SK-N-SH treated with all-trans-retinoic acid at 6 μM for 48 hours (cell line): ENCODE data around the gene PLCH2.

Experiments
- ATAC-seq: fragments of 200-7000 bp; cut with Tn5 transposase; 3 replicates; pipeline ENCODE4 v1.9.1; 2020; ENCODE audit warnings: mild to moderate bottlenecking, moderate library complexity
- BACH2 ChIP-seq: fragments of 250-450 bp; sonication (Bioruptor Pico); IDR thresholded peaks from 2 replicates; pipeline ENCODE4 v1.9.0; 2021; ENCODE audit warnings: mild to moderate bottlenecking, borderline replicate concordance
- CSDC2 ChIP-seq: fragments of 250-450 bp; sonication (Bioruptor Pico); IDR thresholded peaks from 2 replicates; pipeline ENCODE4 v1.5.0; 2020; ENCODE audit warnings: mild to moderate bottlenecking, moderate library complexity
- ESRRG ChIP-seq: fragments of 250-450 bp; sonication (Bioruptor Pico); IDR thresholded peaks from 2 replicates; pipeline ENCODE4 v1.6.1; 2021; ENCODE audit warnings: mild to moderate bottlenecking
- GLIS3 ChIP-seq: fragments of 250-450 bp; sonication (Bioruptor Pico); IDR thresholded peaks from 2 replicates; pipeline ENCODE4 v1.5.0; 2020; ENCODE audit warnings: mild to moderate bottlenecking, moderate library complexity
- ISL1 ChIP-seq: fragments of 250-450 bp; sonication (Bioruptor Pico); IDR thresholded peaks from 2 replicates; pipeline ENCODE4 v2.1.2; 2022; ENCODE audit warnings: mild to moderate bottlenecking, moderate library complexity
- OSR1 ChIP-seq: fragments of 250-450 bp; sonication (Bioruptor Pico); IDR thresholded peaks from 2 replicates; pipeline ENCODE4 v1.8.0; 2022; ENCODE audit warnings: moderate library complexity, mild to moderate bottlenecking, inconsistent platforms
- PPARA ChIP-seq: fragments of 250-450 bp; sonication (Bioruptor Pico); IDR thresholded peaks from 2 replicates; pipeline ENCODE4 v1.5.0; 2020; ENCODE audit warnings: mild to moderate bottlenecking, borderline replicate concordance
- RARB ChIP-seq: fragments of 250-450 bp; sonication (Bioruptor Pico); IDR thresholded peaks from 2 replicates; pipeline ENCODE4 v1.8.0; 2021; ENCODE audit warnings: mild to moderate bottlenecking, moderate library complexity
- SNAI2 ChIP-seq: fragments of 250-450 bp; sonication (Bioruptor Pico); IDR thresholded peaks from 2 replicates; pipeline ENCODE4 v1.5.0; 2020; ENCODE audit warnings: mild to moderate bottlenecking, moderate library complexity
- TCF4 ChIP-seq: fragments of 250-450 bp; sonication (Bioruptor Pico); IDR thresholded peaks from 2 replicates; pipeline ENCODE4 v1.8.0; 2021; ENCODE audit warnings: mild to moderate bottlenecking, moderate library complexity, borderline replicate concordance
- TOX ChIP-seq: fragments of 250-450 bp; sonication (Bioruptor Pico); IDR thresholded peaks from 2 replicates; pipeline ENCODE4 v1.8.0; 2021; ENCODE audit warnings: mild to moderate bottlenecking, moderate library complexity, borderline replicate concordance
- ZFP3 ChIP-seq: fragments of 250-450 bp; sonication (Bioruptor Pico); IDR thresholded peaks from 2 replicates; pipeline ENCODE4 v1.5.0; 2020; ENCODE audit warnings: mild to moderate bottlenecking, moderate library complexity
- ZFP30 ChIP-seq: fragments of 450-650 bp; formaldehyde crosslinking; IDR thresholded peaks from 2 replicates; pipeline ENCODE4 v1.5.0; 2022; ENCODE audit warnings: mild to moderate bottlenecking, moderate library complexity
- ZNF565 ChIP-seq: fragments of 450-650 bp; formaldehyde crosslinking; conservative IDR thresholded peaks from 2 replicates; pipeline ENCODE4 v1.5.0; 2020; ENCODE audit warnings: low read depth, mild to moderate bottlenecking, moderate library complexity
- TF ChIP-seq, protein P1 (sequence below): fragments of 250-450 bp; sonication (Bioruptor Pico); IDR thresholded peaks from 2 replicates; pipeline ENCODE4 v1.5.1; 2021; ENCODE audit warnings: mild to moderate bottlenecking, moderate library complexity
- TF ChIP-seq, protein P2 (sequence below): fragments of 250-450 bp; sonication (Bioruptor Pico); IDR thresholded peaks from 2 replicates; pipeline ENCODE4 v1.8.0; 2020; ENCODE audit warnings: mild to moderate bottlenecking, moderate library complexity, borderline replicate concordance
- TF ChIP-seq, protein P3 (sequence below): fragments of 250-450 bp; sonication (Bioruptor Pico); IDR thresholded peaks from 2 replicates; pipeline ENCODE4 v1.5.0; 2020; ENCODE audit warnings: mild to moderate bottlenecking, moderate library complexity
- TF ChIP-seq, protein P4 (sequence below): fragments of 250-450 bp; sonication (Bioruptor Pico); IDR thresholded peaks from 2 replicates; pipeline ENCODE4 v1.8.0; 2021; ENCODE audit warnings: low read depth, mild to moderate bottlenecking, moderate library complexity, borderline replicate concordance

PLCH2 gene

DNA sequence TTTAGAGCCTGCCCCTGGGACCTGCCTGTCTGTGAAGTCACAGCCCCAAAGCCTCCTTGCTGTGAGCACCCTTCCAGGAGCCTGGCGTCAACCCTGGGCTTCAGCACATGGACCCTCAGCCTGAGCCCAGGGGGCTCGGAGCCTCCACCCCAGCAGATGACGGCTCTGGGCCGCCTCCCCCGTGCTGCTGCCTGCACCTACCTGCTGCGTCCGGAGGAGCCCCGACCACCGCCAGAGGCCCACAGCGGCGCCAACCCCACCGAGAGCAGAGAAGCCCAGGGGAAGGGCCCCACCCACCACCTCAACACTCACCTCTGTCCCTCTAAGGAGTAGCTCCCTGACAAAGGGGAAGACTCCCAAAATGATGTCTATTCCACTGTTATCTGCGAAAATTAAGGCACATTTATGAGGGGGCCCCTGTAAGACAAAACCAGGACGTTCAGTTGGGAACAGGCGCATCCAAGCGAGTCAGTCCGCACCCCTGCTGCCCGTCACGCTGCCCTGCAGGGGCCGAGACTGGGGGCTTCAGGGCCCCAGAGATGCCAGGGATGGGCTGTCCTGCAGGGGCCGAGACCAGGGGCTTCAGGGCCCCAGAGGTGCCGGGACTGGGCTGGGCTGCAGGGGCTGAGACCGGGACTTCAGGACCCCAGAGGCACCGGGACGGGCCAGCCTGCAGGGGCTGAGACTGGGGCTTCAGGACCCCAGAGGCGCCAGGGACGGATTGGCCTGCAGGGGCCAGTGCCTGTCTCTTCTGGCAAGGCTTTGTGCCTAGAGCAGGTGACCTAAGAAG is 34.5 kb downstream of the PLCH2 start:
- no peak for TF ChIP-seq OSR1 (CRISPR knock-in tag)
- TF ChIP-seq, protein P1, sequence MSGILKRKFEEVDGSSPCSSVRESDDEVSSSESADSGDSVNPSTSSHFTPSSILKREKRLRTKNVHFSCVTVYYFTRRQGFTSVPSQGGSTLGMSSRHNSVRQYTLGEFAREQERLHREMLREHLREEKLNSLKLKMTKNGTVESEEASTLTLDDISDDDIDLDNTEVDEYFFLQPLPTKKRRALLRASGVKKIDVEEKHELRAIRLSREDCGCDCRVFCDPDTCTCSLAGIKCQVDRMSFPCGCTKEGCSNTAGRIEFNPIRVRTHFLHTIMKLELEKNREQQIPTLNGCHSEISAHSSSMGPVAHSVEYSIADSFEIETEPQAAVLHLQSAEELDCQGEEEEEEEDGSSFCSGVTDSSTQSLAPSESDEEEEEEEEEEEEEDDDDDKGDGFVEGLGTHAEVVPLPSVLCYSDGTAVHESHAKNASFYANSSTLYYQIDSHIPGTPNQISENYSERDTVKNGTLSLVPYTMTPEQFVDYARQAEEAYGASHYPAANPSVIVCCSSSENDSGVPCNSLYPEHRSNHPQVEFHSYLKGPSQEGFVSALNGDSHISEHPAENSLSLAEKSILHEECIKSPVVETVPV (CRISPR knock-in tag): no peak
- TF ChIP-seq RARB (CRISPR knock-in tag): no peak
- no peak for TF ChIP-seq CSDC2 (CRISPR knock-in tag)
- TF ChIP-seq, protein P2, sequence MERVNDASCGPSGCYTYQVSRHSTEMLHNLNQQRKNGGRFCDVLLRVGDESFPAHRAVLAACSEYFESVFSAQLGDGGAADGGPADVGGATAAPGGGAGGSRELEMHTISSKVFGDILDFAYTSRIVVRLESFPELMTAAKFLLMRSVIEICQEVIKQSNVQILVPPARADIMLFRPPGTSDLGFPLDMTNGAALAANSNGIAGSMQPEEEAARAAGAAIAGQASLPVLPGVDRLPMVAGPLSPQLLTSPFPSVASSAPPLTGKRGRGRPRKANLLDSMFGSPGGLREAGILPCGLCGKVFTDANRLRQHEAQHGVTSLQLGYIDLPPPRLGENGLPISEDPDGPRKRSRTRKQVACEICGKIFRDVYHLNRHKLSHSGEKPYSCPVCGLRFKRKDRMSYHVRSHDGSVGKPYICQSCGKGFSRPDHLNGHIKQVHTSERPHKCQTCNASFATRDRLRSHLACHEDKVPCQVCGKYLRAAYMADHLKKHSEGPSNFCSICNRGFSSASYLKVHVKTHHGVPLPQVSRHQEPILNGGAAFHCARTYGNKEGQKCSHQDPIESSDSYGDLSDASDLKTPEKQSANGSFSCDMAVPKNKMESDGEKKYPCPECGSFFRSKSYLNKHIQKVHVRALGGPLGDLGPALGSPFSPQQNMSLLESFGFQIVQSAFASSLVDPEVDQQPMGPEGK (CRISPR knock-in tag): no peak
- no peak for TF ChIP-seq ZNF565 (CRISPR knock-in tag)
- TF ChIP-seq, protein P3, sequence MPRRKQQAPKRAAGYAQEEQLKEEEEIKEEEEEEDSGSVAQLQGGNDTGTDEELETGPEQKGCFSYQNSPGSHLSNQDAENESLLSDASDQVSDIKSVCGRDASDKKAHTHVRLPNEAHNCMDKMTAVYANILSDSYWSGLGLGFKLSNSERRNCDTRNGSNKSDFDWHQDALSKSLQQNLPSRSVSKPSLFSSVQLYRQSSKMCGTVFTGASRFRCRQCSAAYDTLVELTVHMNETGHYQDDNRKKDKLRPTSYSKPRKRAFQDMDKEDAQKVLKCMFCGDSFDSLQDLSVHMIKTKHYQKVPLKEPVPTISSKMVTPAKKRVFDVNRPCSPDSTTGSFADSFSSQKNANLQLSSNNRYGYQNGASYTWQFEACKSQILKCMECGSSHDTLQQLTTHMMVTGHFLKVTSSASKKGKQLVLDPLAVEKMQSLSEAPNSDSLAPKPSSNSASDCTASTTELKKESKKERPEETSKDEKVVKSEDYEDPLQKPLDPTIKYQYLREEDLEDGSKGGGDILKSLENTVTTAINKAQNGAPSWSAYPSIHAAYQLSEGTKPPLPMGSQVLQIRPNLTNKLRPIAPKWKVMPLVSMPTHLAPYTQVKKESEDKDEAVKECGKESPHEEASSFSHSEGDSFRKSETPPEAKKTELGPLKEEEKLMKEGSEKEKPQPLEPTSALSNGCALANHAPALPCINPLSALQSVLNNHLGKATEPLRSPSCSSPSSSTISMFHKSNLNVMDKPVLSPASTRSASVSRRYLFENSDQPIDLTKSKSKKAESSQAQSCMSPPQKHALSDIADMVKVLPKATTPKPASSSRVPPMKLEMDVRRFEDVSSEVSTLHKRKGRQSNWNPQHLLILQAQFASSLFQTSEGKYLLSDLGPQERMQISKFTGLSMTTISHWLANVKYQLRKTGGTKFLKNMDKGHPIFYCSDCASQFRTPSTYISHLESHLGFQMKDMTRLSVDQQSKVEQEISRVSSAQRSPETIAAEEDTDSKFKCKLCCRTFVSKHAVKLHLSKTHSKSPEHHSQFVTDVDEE (CRISPR knock-in tag): no peak
- TF ChIP-seq ZFP30 (CRISPR knock-in tag): no peak
- TF ChIP-seq, all 23 proteins: peak for 0
- ATAC-seq: no peak

GRCh38 chr1:2512862-2513421 is 36.9 kb downstream of the PLCH2 start:
- TF ChIP-seq ZFP30 (CRISPR knock-in tag) (no peak), ISL1 (CRISPR knock-in tag) (no peak), SNAI2 (CRISPR knock-in tag) (no peak), TCF4 (CRISPR knock-in tag) (no peak), PPARA (CRISPR knock-in tag) (no peak), TOX (CRISPR knock-in tag) (no peak), RARB (CRISPR knock-in tag) (no peak), GLIS3 (no peak)
- TF ChIP-seq, protein P3 (CRISPR knock-in tag): no peak
- TF ChIP-seq, protein P2 (CRISPR knock-in tag): no peak
- ATAC-seq: no peak; the same call in 2 of the 3 replicates

- TF ChIP-seq BACH2 (CRISPR knock-in tag) (no peak), ZFP3 (CRISPR knock-in tag) (no peak), ESRRG (CRISPR knock-in tag) (no peak), TOX (CRISPR knock-in tag) (no peak)
- TF ChIP-seq, protein P4, sequence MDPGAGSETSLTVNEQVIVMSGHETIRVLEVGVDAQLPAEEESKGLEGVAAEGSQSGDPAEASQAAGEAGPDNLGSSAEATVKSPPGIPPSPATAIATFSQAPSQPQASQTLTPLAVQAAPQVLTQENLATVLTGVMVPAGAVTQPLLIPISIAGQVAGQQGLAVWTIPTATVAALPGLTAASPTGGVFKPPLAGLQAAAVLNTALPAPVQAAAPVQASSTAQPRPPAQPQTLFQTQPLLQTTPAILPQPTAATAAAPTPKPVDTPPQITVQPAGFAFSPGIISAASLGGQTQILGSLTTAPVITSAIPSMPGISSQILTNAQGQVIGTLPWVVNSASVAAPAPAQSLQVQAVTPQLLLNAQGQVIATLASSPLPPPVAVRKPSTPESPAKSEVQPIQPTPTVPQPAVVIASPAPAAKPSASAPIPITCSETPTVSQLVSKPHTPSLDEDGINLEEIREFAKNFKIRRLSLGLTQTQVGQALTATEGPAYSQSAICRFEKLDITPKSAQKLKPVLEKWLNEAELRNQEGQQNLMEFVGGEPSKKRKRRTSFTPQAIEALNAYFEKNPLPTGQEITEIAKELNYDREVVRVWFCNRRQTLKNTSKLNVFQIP: no peak
- no peak for ATAC-seq
Measured at GRCh38 chr1:2513939-2514652, 38.0 kb downstream of the PLCH2 start.
